Measurements from ENCODE around the gene OVCA2. TPM values are rescaled to one million over a fixed set of nuclear protein-coding genes. Genes with fewer than 3 reads are reported as not detected.

OVCA2 gene
- total RNA-seq, 5 donors from 2014 or later (not counting 1 experiment from before 2014, with no cell fraction given), result 31.0 to 36.8 (median 31.8) TPM

GRCh38 chr17:2090804-2091534 is 49.1 kb downstream of the OVCA2 start:
- Histone ChIP-seq H3K27me3 (replicated peaks in 1 of 2; ENCODE audit: control insufficient read depth in 2 of 2, extremely low read depth in 1 of 2, insufficient read depth in 2 of 2, low read length in 1 of 2) (no peaks in the 10 kb centered on the region), H3K4me1 (ENCODE audit: control insufficient read depth in 1 of 2, extremely low read depth in 1 of 2, insufficient read depth in 2 of 2, low read length in 2 of 2) (peaks cover 35 to 43% of the 10 kb centered on the region in 2 experiments), H3K9me3 (no peaks in the 10 kb centered on the region), H3K27ac (ENCODE audit: low read length) (peak overlapping the region; percentile 77), H3K36me3 (ENCODE audit: control insufficient read depth in 2 of 2, extremely low read depth in 1 of 2, insufficient read depth in 1 of 2, low read length in 1 of 2) (peaks cover 7 to 8% of the 10 kb centered on the region in 2 donors), H3K4me3 (ENCODE audit: control insufficient read depth in 1 of 2, extremely low read depth in 1 of 2, low read length in 1 of 2) (no peak overlapping the region)
- WGBS (ENCODE audit: insufficient coverage), result 86% methylated on average over 1 of the region's 2 CpGs
- Mint-ChIP-seq H3K4me1 (peaks cover 58 to 65% (median 59%) of the 10 kb centered on the region in 3 donors), H3K4me3 (peak overlapping the region; percentile 90 to 98 (median 91)), H3K27ac (peak overlapping the region; percentile 96 to 97), H3K9me3 (no peaks in the 10 kb centered on the region), H3K27me3 (no peaks in the 10 kb centered on the region), H3K36me3 (peaks cover 12% of the 10 kb centered on the region)
- no peak for ATAC-seq (replicated peaks in 1 of 4)
- ChIA-PET POLR2A (interaction anchor here (0.5 to 0.6 kb wide), 2 partner anchors 22 to 991 kb away, joined by 3 to 4 read pairs; no protein-coding TSS in a partner anchor), CTCF (no interaction called here)
- no peak for DNase-seq

- Mint-ChIP-seq H3K4me1 (peaks cover 50 to 58% (median 52%) of the 10 kb centered on the region in 3 donors), H3K4me3 (peak overlapping the region in 1 of 3 donors; percentile 9), H3K36me3 (peaks cover 5% of the 10 kb centered on the region), H3K9me3 (no peaks in the 10 kb centered on the region), H3K27ac (peak overlapping the region; percentile 11 to 44), H3K27me3 (no peaks in the 10 kb centered on the region)
- CTCF ChIA-PET, result interaction anchor here in 1 of 2 donors (0.6 kb wide), 1 partner anchor 26 kb away, joined by 3 read pairs; no protein-coding TSS in a partner anchor
- peaks cover 4 to 8% of the 10 kb centered on the region in 2 donors for H3K36me3 ChIP-seq (ENCODE audit: control insufficient read depth in 2 of 2, extremely low read depth in 1 of 2, insufficient read depth in 1 of 2, low read length in 1 of 2)
- H3K27me3 ChIP-seq (replicated peaks in 1 of 2; ENCODE audit: control insufficient read depth in 2 of 2, extremely low read depth in 1 of 2, insufficient read depth in 2 of 2, low read length in 1 of 2), result no peaks in the 10 kb centered on the region
- DNase-seq (no peak), ATAC-seq (replicated peaks in 1 of 4) (no peak)
- POLR2A ChIA-PET, result interaction anchor here in 1 of 2 donors (0.6 kb wide), 1 partner anchor 322 kb away, joined by 5 read pairs; no protein-coding TSS in a partner anchor
- H3K4me3 ChIP-seq (ENCODE audit: control insufficient read depth in 1 of 2, extremely low read depth in 1 of 2, low read length in 1 of 2), result no peak overlapping the region
- H3K27ac ChIP-seq (ENCODE audit: low read length), result no peak overlapping the region
- H3K9me3 ChIP-seq, result no peaks in the 10 kb centered on the region
- peaks cover 29 to 37% of the 10 kb centered on the region in 2 experiments for H3K4me1 ChIP-seq (ENCODE audit: control insufficient read depth in 1 of 2, extremely low read depth in 1 of 2, insufficient read depth in 2 of 2, low read length in 2 of 2)
- 96% methylated on average over 4 of the region's 4 CpGs for WGBS (ENCODE audit: insufficient coverage)
These were observed 50.4 kb downstream of the OVCA2 start for GRCh38 chr17:2092253-2092652.

Other genes with a start within 250 kb of the OVCA2 start
- 10 to 100 TPM; 24.4 to 42.7 (median 38.5) TPM for gene SMYD4, start 212.1 kb upstream of the OVCA2 start, total RNA-seq
- 100 to 1,000 TPM in 3 of 5 donors, 10 to 100 TPM in 2; 78.9 to 124 (median 107) TPM for gene RPA1, start 212.0 kb upstream of the OVCA2 start, total RNA-seq
- 1 to 10 TPM in 2 of 5 donors, under 1 TPM in 3; 0.43 to 1.1 (median 0.63) TPM for gene RTN4RL1, start 16.7 kb upstream of the OVCA2 start, total RNA-seq
- gene DPH1, start 11.9 kb upstream of the OVCA2 start, total RNA-seq, result 100 to 1,000 TPM in 2 of 5 donors, 10 to 100 TPM in 3; 84.6 to 116 (median 94.2) TPM
- 10 to 100 TPM in 1 of 5 donors, 1 to 10 TPM in 4; 3.2 to 12.3 (median 8.4) TPM for gene HIC1, start 13.1 kb downstream of the OVCA2 start, total RNA-seq

Measured in T-cell (primary cell).